Measurements from ENCODE around the gene SZT2. TPM values are rescaled to one million over a fixed set of nuclear protein-coding genes. Genes with fewer than 3 reads are reported as not detected.

SZT2 gene
- total and polyA plus RNA-seq, 7 donors: 5.9 to 24.7 (median 17.9) TPM

- Histone ChIP-seq H3K27ac (no peak overlapping the region), H3K4me3 (no peak overlapping the region), H3K27me3 (ENCODE audit: insufficient read depth in 3 of 3, low read length in 2 of 3) (no peaks in the 10 kb centered on the region), H3K4me1 (no peaks in the 10 kb centered on the region), H3K9me3 (no peaks in the 10 kb centered on the region), H3K36me3 (ENCODE audit: insufficient read depth in 1 of 2, low read depth in 1 of 2) (peaks cover 5 to 93% of the 10 kb centered on the region in 2 donors)
- intact Hi-C loops (cut with DNase I): no loop called here
- ATAC-seq (no peak), DNase-seq (no peak)
- TF ChIP-seq CTCF (IDR thresholded peaks at IDR 0.05): no peak
- 95 to 99% (median 96%) methylated on average over 16 of the region's 16 CpGs for WGBS, 3 donors
These were observed 33.4 kb downstream of the SZT2 start for GRCh38 chr1:43422995-43423671.

GRCh38 chr1:43423672-43424550 lies 34.2 kb downstream of the SZT2 start:
- no peaks in the 10 kb centered on the region for H3K9me3 ChIP-seq
- 91 to 96% (median 93%) methylated on average over 23 of the region's 23 CpGs for WGBS, 3 donors
- ATAC-seq: no peak
- H3K4me3 ChIP-seq: no peak overlapping the region
- H3K4me1 ChIP-seq: no peaks in the 10 kb centered on the region
- no peak overlapping the region for H3K27ac ChIP-seq
- TF ChIP-seq CTCF (IDR thresholded peaks at IDR 0.05): no peak
- H3K27me3 ChIP-seq (ENCODE audit: insufficient read depth in 3 of 3, low read length in 2 of 3): no peaks in the 10 kb centered on the region
- intact Hi-C loops (cut with DNase I): no loop called here
- peaks cover 5 to 93% of the 10 kb centered on the region in 2 donors for H3K36me3 ChIP-seq (ENCODE audit: insufficient read depth in 1 of 2, low read depth in 1 of 2)
- no peak for DNase-seq

GRCh38 chr1:43425045-43425444 lies 35.3 kb downstream of the SZT2 start:
- no peaks in the 10 kb centered on the region for H3K4me1 ChIP-seq
- TF ChIP-seq CTCF (IDR thresholded peaks at IDR 0.05): no peak
- no peak overlapping the region for H3K27ac ChIP-seq
- no peaks in the 10 kb centered on the region for H3K27me3 ChIP-seq (ENCODE audit: insufficient read depth in 3 of 3, low read length in 2 of 3)
- H3K36me3 ChIP-seq (ENCODE audit: insufficient read depth in 1 of 2, low read depth in 1 of 2): peaks cover 5 to 93% of the 10 kb centered on the region in 2 donors
- no peak overlapping the region for H3K4me3 ChIP-seq
- WGBS, 3 donors: 79 to 91% (median 87%) methylated on average over 4 of the region's 4 CpGs
- DNase-seq: no peak
- intact Hi-C loops (cut with DNase I): no loop called here
- ATAC-seq: no peak
- no peaks in the 10 kb centered on the region for H3K9me3 ChIP-seq

GRCh38 chr1:43426221-43426620 lies 36.5 kb downstream of the SZT2 start:
- no peak for DNase-seq
- Histone ChIP-seq H3K4me3 (no peak overlapping the region), H3K9me3 (no peaks in the 10 kb centered on the region), H3K27me3 (ENCODE audit: insufficient read depth in 3 of 3, low read length in 2 of 3) (no peaks in the 10 kb centered on the region), H3K27ac (no peak overlapping the region), H3K36me3 (ENCODE audit: insufficient read depth in 1 of 2, low read depth in 1 of 2) (peaks cover 10 to 93% of the 10 kb centered on the region in 2 donors), H3K4me1 (no peaks in the 10 kb centered on the region)
- no peak for TF ChIP-seq CTCF (IDR thresholded peaks at IDR 0.05)
- ATAC-seq: no peak
- intact Hi-C loops (cut with DNase I): no loop called here
- WGBS, 3 donors: 83 to 89% (median 83%) methylated on average over 11 of the region's 11 CpGs
